CD4-positive, CD25-positive, alpha-beta regulatory T cell (primary cell): ENCODE results near the gene ARHGEF40. TPM values are rescaled to one million over a fixed set of nuclear protein-coding genes. Genes with fewer than 3 reads are reported as not detected.

Source experiments
- ATAC-seq, 2 donors: fragments of 150-1000 bp; cut with Tn5 transposase; one replicate each; pipeline ENCODE4 v1.10.0; 2021; ENCODE audit warnings: low read depth in 2 of 2, moderate number of reproducible peaks in 2 of 2, moderate library complexity in 1 of 2
- DNase-seq, 3 donors: peaks; one replicate each; pipeline versions ENCODE4 v3.0.0 to v3.0.0-alpha.2; 2012 to 2022; ENCODE audit warnings: mixed read lengths in 1 of 3
- H3K27ac ChIP-seq: one replicate; pipeline ENCODE4 v1.7.0; 2013; ENCODE audit warnings: mild to moderate bottlenecking, low read length; ENCODE audit not compliant: insufficient read depth, poor library complexity, severe bottlenecking
- H3K27me3 ChIP-seq: one replicate; pipeline ENCODE4 v1.7.0; 2013; ENCODE audit warnings: low read length; ENCODE audit not compliant: control insufficient read depth, insufficient read depth
- H3K36me3 ChIP-seq: one replicate; pipeline ENCODE4 v1.7.0; 2013; ENCODE audit warnings: mild to moderate bottlenecking, low read length, moderate library complexity; ENCODE audit not compliant: control insufficient read depth, insufficient read depth
- H3K4me1 ChIP-seq: 2 replicates; pipeline ENCODE4 v1.7.0; 2013; ENCODE audit warnings: mild to moderate bottlenecking, low read length; ENCODE audit not compliant: insufficient read depth, control insufficient read depth, poor library complexity, severe bottlenecking
- H3K4me3 ChIP-seq: one replicate; pipeline ENCODE4 v1.7.0; 2013; ENCODE audit warnings: low read depth, mild to moderate bottlenecking, low read length, moderate library complexity
- H3K9me3 ChIP-seq, 2 experiments: 1 replicate in 1 of 2; 2 replicates in 1 of 2; pipeline ENCODE4 v1.7.0; 2013; ENCODE audit warnings: low read length in 2 of 2, mild to moderate bottlenecking in 1 of 2, moderate library complexity in 1 of 2; ENCODE audit not compliant: control insufficient read depth in 2 of 2
- H3K27ac Mint-ChIP-seq, 3 donors: one replicate each; pipeline ENCODE4 v1.8.0; 2020 to 2022; ENCODE audit warnings: mild to moderate bottlenecking in 3 of 3, mixed read lengths in 3 of 3, moderate library complexity in 2 of 3
- H3K27me3 Mint-ChIP-seq: one replicate; pipeline ENCODE4 v1.8.0; 2022; ENCODE audit warnings: mild to moderate bottlenecking, mixed read lengths
- H3K36me3 Mint-ChIP-seq: one replicate; pipeline ENCODE4 v1.8.0; 2020; ENCODE audit warnings: mixed read lengths
- H3K4me1 Mint-ChIP-seq, 4 donors: one replicate each; pipeline ENCODE4 v1.8.0; 2020 to 2022; ENCODE audit warnings: mixed read lengths in 4 of 4, mild to moderate bottlenecking in 1 of 4
- H3K4me3 Mint-ChIP-seq, 4 donors: one replicate each; pipeline ENCODE4 v1.8.0; 2020 to 2022; ENCODE audit warnings: mild to moderate bottlenecking in 4 of 4, mixed read lengths in 4 of 4, moderate library complexity in 3 of 4
- H3K9me3 Mint-ChIP-seq, 7 donors: one replicate each; pipeline ENCODE4 v1.8.0; 2020 to 2022; ENCODE audit warnings: mixed read lengths in 7 of 7, mild to moderate bottlenecking in 3 of 7, moderate library complexity in 2 of 7
- polyA plus RNA-seq, 4 donors: library from polyadenylated mRNA; unstranded; fragments of 300-500 nt; fragmentation: Illumina TruSeq; gene quantifications; one replicate each; pipeline ENCODE4 v1.2.3, GENCODE V29; 2021
- total RNA-seq: library from RNA; stranded (reverse); gene quantifications from one replicate; pipeline ENCODE4 v1.2.3, GENCODE V29; 2022

The ARHGEF40 gene
- total and polyA plus RNA-seq, 5 donors from 2014 or later, result 0.07 to 7.4 (median 0.64) TPM; not detected in 2

- Mint-ChIP-seq H3K27ac (peak overlapping the region in 1 of 3 donors; percentile 26), H3K4me1 (peaks cover 0 to 21% (median 10%) of the 10 kb centered on the region in 4 donors), H3K36me3 (peaks cover 4% of the 10 kb centered on the region), H3K9me3 (peaks cover 0 to 3% (median 0%) of the 10 kb centered on the region in 7 donors), H3K4me3 (no peak overlapping the region), H3K27me3 (peaks cover 42% of the 10 kb centered on the region)
- DNase-seq (no peak), ATAC-seq (no peak)
- Histone ChIP-seq H3K9me3 (no peaks in the 10 kb centered on the region), H3K4me3 (no peak overlapping the region), H3K27me3 (peaks cover 17% of the 10 kb centered on the region), H3K36me3 (no peaks in the 10 kb centered on the region), H3K27ac (no peak overlapping the region), H3K4me1 (peaks cover 21% of the 10 kb centered on the region)
Observed at GRCh38 chr14:21074398-21075272, 4.5 kb downstream of the ARHGEF40 start.

- no peaks in the 10 kb centered on the region for H3K36me3 ChIP-seq
- H3K4me1 ChIP-seq, result peaks cover 9% of the 10 kb centered on the region
- Mint-ChIP-seq H3K9me3 (peaks cover 0 to 3% (median 0%) of the 10 kb centered on the region in 7 donors), H3K27me3 (peaks cover 32% of the 10 kb centered on the region), H3K4me1 (peaks cover 0 to 12% (median 8%) of the 10 kb centered on the region in 4 donors), H3K27ac (no peak overlapping the region), H3K36me3 (peaks cover 4% of the 10 kb centered on the region), H3K4me3 (no peak overlapping the region)
- no peak overlapping the region for H3K27ac ChIP-seq
- no peaks in the 10 kb centered on the region for H3K9me3 ChIP-seq
- ATAC-seq (no peak), DNase-seq (no peak)
- peaks cover 14% of the 10 kb centered on the region for H3K27me3 ChIP-seq
- H3K4me3 ChIP-seq, result no peak overlapping the region
Observed at GRCh38 chr14:21075719-21076437, 5.8 kb downstream of the ARHGEF40 start.

GRCh38 chr14:21077672-21078071, 7.6 kb downstream of the ARHGEF40 start:
- Histone ChIP-seq H3K27ac (no peak overlapping the region), H3K27me3 (peaks cover 6% of the 10 kb centered on the region), H3K36me3 (no peaks in the 10 kb centered on the region), H3K4me3 (no peak overlapping the region), H3K4me1 (no peaks in the 10 kb centered on the region), H3K9me3 (no peaks in the 10 kb centered on the region)
- Mint-ChIP-seq H3K9me3 (peaks cover 0 to 3% (median 0%) of the 10 kb centered on the region in 7 donors), H3K4me3 (no peak overlapping the region), H3K27ac (no peak overlapping the region), H3K4me1 (no peaks in the 10 kb centered on the region), H3K27me3 (peaks cover 15% of the 10 kb centered on the region), H3K36me3 (peaks cover 4% of the 10 kb centered on the region)
- ATAC-seq, result no peak
- no peak for DNase-seq

- Mint-ChIP-seq H3K27ac (no peak overlapping the region), H3K4me3 (no peak overlapping the region), H3K4me1 (no peaks in the 10 kb centered on the region), H3K9me3 (peaks cover 0 to under 1% (median 0%) of the 10 kb centered on the region in 7 donors), H3K27me3 (peaks cover 12% of the 10 kb centered on the region), H3K36me3 (peaks cover 2% of the 10 kb centered on the region)
- Histone ChIP-seq H3K36me3 (no peaks in the 10 kb centered on the region), H3K4me1 (no peaks in the 10 kb centered on the region), H3K9me3 (no peaks in the 10 kb centered on the region), H3K27me3 (peaks cover 3% of the 10 kb centered on the region), H3K27ac (no peak overlapping the region), H3K4me3 (no peak overlapping the region)
- ATAC-seq, result no peak
- DNase-seq, result no peak
Observed at GRCh38 chr14:21078287-21078686, 8.2 kb downstream of the ARHGEF40 start.

- Mint-ChIP-seq H3K27me3 (peaks cover 7% of the 10 kb centered on the region), H3K4me3 (no peak overlapping the region), H3K9me3 (no peaks in the 10 kb centered on the region), H3K4me1 (no peaks in the 10 kb centered on the region), H3K27ac (no peak overlapping the region), H3K36me3 (no peaks in the 10 kb centered on the region)
- H3K4me1 ChIP-seq, result no peaks in the 10 kb centered on the region
- no peak overlapping the region for H3K4me3 ChIP-seq
- no peak overlapping the region for H3K27ac ChIP-seq
- H3K27me3 ChIP-seq, result no peaks in the 10 kb centered on the region
- H3K9me3 ChIP-seq, result no peaks in the 10 kb centered on the region
- DNase-seq (no peak), ATAC-seq (no peak)
- no peaks in the 10 kb centered on the region for H3K36me3 ChIP-seq
Observed at GRCh38 chr14:21078726-21079125, 8.6 kb downstream of the ARHGEF40 start.

GRCh38 chr14:21081521-21082142, 11.5 kb downstream of the ARHGEF40 start:
- Mint-ChIP-seq H3K4me1 (peaks cover 0 to 7% (median 4%) of the 10 kb centered on the region in 4 donors), H3K36me3 (no peaks in the 10 kb centered on the region), H3K4me3 (no peak overlapping the region), H3K27me3 (peaks cover 4% of the 10 kb centered on the region), H3K27ac (no peak overlapping the region), H3K9me3 (no peaks in the 10 kb centered on the region)
- H3K9me3 ChIP-seq, result no peaks in the 10 kb centered on the region
- DNase-seq (no peak), ATAC-seq (no peak)
- H3K36me3 ChIP-seq, result no peaks in the 10 kb centered on the region
- no peaks in the 10 kb centered on the region for H3K27me3 ChIP-seq
- no peak overlapping the region for H3K27ac ChIP-seq
- peaks cover under 1% of the 10 kb centered on the region for H3K4me1 ChIP-seq
- no peak overlapping the region for H3K4me3 ChIP-seq

GRCh38 chr14:21083565-21084325, 13.6 kb downstream of the ARHGEF40 start:
- Mint-ChIP-seq H3K27ac (peak overlapping the region in 2 of 3 donors; percentile 35 to 79), H3K36me3 (no peaks in the 10 kb centered on the region), H3K4me3 (no peak overlapping the region), H3K9me3 (no peaks in the 10 kb centered on the region), H3K27me3 (no peaks in the 10 kb centered on the region), H3K4me1 (peaks cover 6 to 17% (median 15%) of the 10 kb centered on the region in 4 donors)
- ATAC-seq (no peak), DNase-seq (no peak)
- H3K27me3 ChIP-seq, result no peaks in the 10 kb centered on the region
- no peaks in the 10 kb centered on the region for H3K36me3 ChIP-seq
- H3K4me1 ChIP-seq, result peaks cover 18% of the 10 kb centered on the region
- H3K4me3 ChIP-seq, result no peak overlapping the region
- no peak overlapping the region for H3K27ac ChIP-seq
- no peaks in the 10 kb centered on the region for H3K9me3 ChIP-seq
